Stomach (tissue), 9 donors: Measurements from ENCODE around the gene C22orf39. TPM values are rescaled to one million over a fixed set of nuclear protein-coding genes. Genes with fewer than 3 reads are reported as not detected.
"Not testable (repeated sequence)": the region's sequence is repeated elsewhere in the genome, so short reads cannot be mapped to it uniquely, and the experiment has no call there.

Experiments used
- DNase-seq, 2 donors: peaks; one replicate each; pipeline versions ENCODE4 v3.0.0 to v3.0.0-alpha.2; 2013 to 2019
- H3K27ac ChIP-seq, 5 donors: fragments of 200-600 bp in 4 of 5; sonication (generic) in 4 of 5; one replicate each; pipeline ENCODE4 v1.5.1; 2013 to 2019; ENCODE audit warnings: mild to moderate bottlenecking in 1 of 5, moderate library complexity in 1 of 5
- H3K27me3 ChIP-seq, 3 donors: fragments of 200-600 bp; sonication (generic); one replicate each; pipeline ENCODE4 v1.5.1; 2017 to 2019; ENCODE audit warnings: mixed run types in 1 of 3
- H3K36me3 ChIP-seq, 4 donors: fragments of 200-600 bp; sonication (generic); 1 replicate in 3 of 4; 2 replicates in 1 of 4; pipeline ENCODE4 v1.5.1; 2016 to 2019
- H3K4me1 ChIP-seq, 4 donors: fragments of 200-600 bp; sonication (generic); one replicate each; pipeline ENCODE4 v1.5.1; 2016 to 2019
- H3K4me3 ChIP-seq, 4 donors: fragments of 200-600 bp; sonication (generic) in 3 of 4; one replicate each; pipeline ENCODE4 v1.5.1; 2016 to 2019; ENCODE audit warnings: mild to moderate bottlenecking in 1 of 4
- H3K9me3 ChIP-seq, 4 donors: fragments of 200-600 bp; sonication (generic); one replicate each; pipeline ENCODE4 v1.5.1; 2016 to 2019
- CTCF ChIP-seq, 7 experiments: fragments of 450-650 bp in 4 of 7; fragments of 200-600 bp in 3 of 7; sonication (generic) in 3 of 7; IDR thresholded peaks; one replicate each; pipeline ENCODE4 v1.5.1; 2016 to 2019; ENCODE audit warnings: antibody characterized with exemption in 7 of 7, control low read depth in 2 of 7, mild to moderate bottlenecking in 1 of 7
- EP300 ChIP-seq: sonication (generic); formaldehyde crosslinking; IDR thresholded peaks from one replicate; pipeline ENCODE4 v1.6.1; 2017; ENCODE audit warnings: antibody characterized with exemption
- POLR2A ChIP-seq, 4 donors: fragments of 450-650 bp; IDR thresholded peaks; one replicate each; pipeline ENCODE4 v1.6.1; 2016; ENCODE audit warnings: antibody characterized with exemption in 4 of 4, control low read depth in 2 of 4, mild to moderate bottlenecking in 1 of 4, moderate library complexity in 1 of 4
- POLR2AphosphoS5 ChIP-seq, 3 donors: sonication (generic); formaldehyde crosslinking; IDR thresholded peaks; one replicate each; pipeline ENCODE4 v1.6.1; 2016; ENCODE audit warnings: antibody characterized with exemption in 3 of 3
- WGBS, 5 donors: extraction: QIAGEN DNeasy Blood & Tissue Kit in 3 of 5; methylation state at CpG; one replicate each; pipeline versions ENCODE4 v1.1.5 to v1.1.7; 2013 to 2018; 5-methylcytosine and 5-hydroxymethylcytosine counted together
- intact Hi-C: fragments of 100-400 bp; cut with DNase I; formaldehyde crosslinking; loops from one replicate; pipeline ENCODE4 v1.15.1; 2023; ENCODE audit warnings: low total_unique reads
- polyA plus RNA-seq, 3 donors: library from polyadenylated mRNA; stranded (reverse); fragments of 200-250 nt; gene quantifications; one replicate each; pipeline ENCODE4 v1.2.3, GENCODE V29; 2013
- total RNA-seq, 5 donors: library from RNA; depleted of rRNA; stranded (reverse); fragments of >200 nt; gene quantifications; one replicate each; pipeline versions ENCODE4 v1.1.0 to v1.2.3, GENCODE V29; 2014 to 2016
- donor health status: healthy with polysubstance abuse.
- donor health status: Bipolar disorder and iron deficiency.
- donor health status: healthy.

The C22orf39 gene
- total and polyA plus RNA-seq, 8 donors = 23.6 to 124 (median 41.5) TPM

DNA sequence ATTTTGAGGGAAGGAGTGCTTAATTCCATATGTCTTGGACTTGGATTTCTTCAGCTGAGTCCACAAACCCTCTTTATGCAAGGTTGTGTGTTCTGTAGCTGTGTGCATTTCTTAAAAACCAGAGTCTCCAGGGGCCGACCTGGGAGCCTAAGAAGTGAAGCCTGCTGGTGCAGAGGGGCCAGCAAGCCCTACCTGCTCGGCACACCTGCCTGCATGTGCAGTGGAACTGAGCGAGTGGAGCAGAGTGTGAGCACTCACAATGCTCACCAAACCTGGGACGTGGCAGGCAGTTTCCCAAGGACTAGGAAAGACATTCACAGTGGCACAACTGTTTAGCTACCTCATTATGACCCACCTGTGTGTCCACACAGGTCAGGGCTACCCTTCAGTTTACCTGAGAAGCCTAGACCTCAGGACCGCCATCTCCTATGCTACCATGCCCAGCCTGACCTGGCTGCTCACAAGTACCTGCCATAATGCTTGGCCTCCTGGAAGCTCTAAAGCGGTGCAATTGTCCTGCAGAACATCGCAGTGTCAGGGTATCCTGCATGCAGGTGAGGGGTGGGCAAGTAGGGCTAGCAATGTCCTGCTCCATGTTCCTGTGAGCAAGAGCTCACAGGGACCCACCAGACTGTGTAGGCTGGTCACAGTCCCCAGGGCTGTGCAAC, 3.8 kb downstream of the C22orf39 start:
- no peaks in the 10 kb centered on the region for H3K9me3 ChIP-seq
- no peak for DNase-seq
- no peaks in the 10 kb centered on the region for H3K27me3 ChIP-seq
- no peak overlapping the region for H3K4me3 ChIP-seq
- peaks cover 21 to 49% (median 35%) of the 10 kb centered on the region in 4 donors for H3K4me1 ChIP-seq
- intact Hi-C loops = no loop called here
- H3K36me3 ChIP-seq = peaks cover 11 to 49% (median 37%) of the 10 kb centered on the region in 4 donors
- no peak overlapping the region for H3K27ac ChIP-seq
- 75 to 91% (median 79%) methylated on average over 7 of the region's 7 CpGs for WGBS, 5 donors
- TF ChIP-seq POLR2A (IDR thresholded peaks at IDR 0.05) (no peak), EP300 (no peak), POLR2AphosphoS5 (IDR thresholded peaks at IDR 0.05) (no peak), CTCF (IDR thresholded peaks at IDR 0.05) (no peak)

GRCh38 chr22:19442166-19442565, 5.3 kb downstream of the C22orf39 start:
- intact Hi-C loops = no loop called here
- Histone ChIP-seq H3K9me3 (no peaks in the 10 kb centered on the region), H3K27me3 (no peaks in the 10 kb centered on the region), H3K36me3 (peaks cover 11 to 62% (median 41%) of the 10 kb centered on the region in 4 donors), H3K4me3 (no peak overlapping the region), H3K4me1 (peaks cover 15 to 41% (median 30%) of the 10 kb centered on the region in 4 donors), H3K27ac (no peak overlapping the region)
- DNase-seq = no peak
- TF ChIP-seq EP300 (no peak), POLR2A (IDR thresholded peaks at IDR 0.05) (no peak), POLR2AphosphoS5 (IDR thresholded peaks at IDR 0.05) (no peak), CTCF (IDR thresholded peaks at IDR 0.05) (no peak)
- WGBS, 5 donors = 89 to 96% (median 90%) methylated on average over 2 of the region's 2 CpGs

GRCh38 chr22:19440411-19441195, 6.9 kb downstream of the C22orf39 start:
- intact Hi-C loops = no loop called here
- H3K27ac ChIP-seq = no peak overlapping the region
- peaks cover 17 to 77% (median 57%) of the 10 kb centered on the region in 4 donors for H3K36me3 ChIP-seq
- H3K4me1 ChIP-seq = peaks cover 1 to 27% (median 17%) of the 10 kb centered on the region in 4 donors
- no peaks in the 10 kb centered on the region for H3K27me3 ChIP-seq
- DNase-seq = no peak
- H3K4me3 ChIP-seq = no peak overlapping the region
- no peaks in the 10 kb centered on the region for H3K9me3 ChIP-seq
- no peak for TF ChIP-seq CTCF (IDR thresholded peaks at IDR 0.05)
- TF ChIP-seq POLR2AphosphoS5 (IDR thresholded peaks at IDR 0.05) = no peak
- no peak for TF ChIP-seq EP300
- TF ChIP-seq POLR2A (IDR thresholded peaks at IDR 0.05) = no peak
- WGBS, 5 donors = 76 to 88% (median 86%) methylated on average over 7 to 8 of the region's 8 CpGs

- no peaks in the 10 kb centered on the region for H3K27me3 ChIP-seq
- H3K27ac ChIP-seq = no peak overlapping the region
- H3K4me3 ChIP-seq = no peak overlapping the region
- intact Hi-C loops = no loop called here
- DNase-seq = no peak
- WGBS, 5 donors = 86 to 96% (median 93%) methylated on average over 7 of the region's 7 CpGs
- no peak for TF ChIP-seq POLR2AphosphoS5 (IDR thresholded peaks at IDR 0.05)
- TF ChIP-seq POLR2A (IDR thresholded peaks at IDR 0.05) = no peak
- TF ChIP-seq CTCF (IDR thresholded peaks at IDR 0.05) = no peak
- no peak for TF ChIP-seq EP300
- H3K4me1 ChIP-seq = peaks cover 1 to 22% (median 5%) of the 10 kb centered on the region in 4 donors
- peaks cover 17 to 75% (median 56%) of the 10 kb centered on the region in 4 donors for H3K36me3 ChIP-seq
- H3K9me3 ChIP-seq = no peaks in the 10 kb centered on the region
Measured at GRCh38 chr22:19438298-19438697, 9.2 kb downstream of the C22orf39 start.

DNA sequence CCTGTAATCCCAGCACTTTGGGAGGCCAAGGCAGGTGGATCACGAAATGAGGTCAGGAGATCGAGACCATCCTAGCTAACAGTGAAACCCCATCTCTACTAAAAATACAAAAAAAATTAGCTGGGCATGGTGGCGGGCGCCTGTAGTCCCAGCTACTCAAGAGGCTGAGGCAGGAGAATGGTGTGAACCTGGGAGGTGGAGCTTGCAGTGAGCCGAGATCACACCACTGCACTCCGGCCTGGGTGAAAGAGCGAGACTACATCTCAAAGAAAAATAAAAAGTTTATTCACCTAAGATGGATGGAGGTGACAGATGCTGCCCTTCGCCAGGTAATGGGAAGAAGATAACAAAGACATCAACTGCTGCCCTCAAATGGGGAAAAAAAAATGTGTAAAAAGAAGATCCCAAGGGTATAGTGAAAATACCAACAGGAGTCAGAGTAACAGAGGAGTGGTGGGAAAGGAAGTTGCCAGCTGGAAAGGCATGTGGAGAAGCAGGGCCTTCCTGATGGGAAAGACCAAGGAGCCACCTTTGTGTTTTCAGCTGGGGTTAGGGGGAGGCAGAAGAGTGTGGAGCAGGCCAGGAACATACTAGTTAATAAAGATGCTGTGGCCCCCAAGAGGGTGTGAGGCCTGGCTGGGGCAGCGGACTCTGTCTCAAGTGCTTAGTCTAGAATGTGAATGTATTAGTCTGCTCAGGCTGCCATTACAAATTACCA, 10.9 kb downstream of the C22orf39 start:
- H3K4me3 ChIP-seq, H3K27me3 ChIP-seq, H3K9me3 ChIP-seq, H3K27ac ChIP-seq, DNase-seq, intact Hi-C loops: not testable (repeated sequence)
- 88 to 97% (median 93%) methylated on average over 9 of the region's 9 CpGs for WGBS, 5 donors
- peaks cover 7 to 24% (median 11%) of the 10 kb centered on the region in 4 donors for H3K4me1 ChIP-seq
- H3K36me3 ChIP-seq = peaks cover 17 to 61% (median 43%) of the 10 kb centered on the region in 4 donors
